Left renal pelvis (tissue), 4 donors: Measurements from ENCODE around the gene RXRG. TPM values are rescaled to one million over a fixed set of nuclear protein-coding genes. Genes with fewer than 3 reads are reported as not detected.
A peak's percentile ranks its signal among the peaks of the same experiment; 100 is the strongest.

Experiments used
- DNase-seq, 4 donors: peaks; one replicate each; pipeline ENCODE4 v3.0.0-alpha.2; 2013; ENCODE audit warnings: low read depth in 4 of 4, low spot score in 3 of 4
- polyA plus RNA-seq, 4 donors: library from polyadenylated mRNA; unstranded; fragments of 120-200 nt; gene quantifications; one replicate each; pipeline ENCODE4 v1.2.1, GENCODE V29; 2013; ENCODE audit not compliant: insufficient read length in 4 of 4

Gene RXRG
- polyA plus RNA-seq, 4 donors = 1.4 to 7.0 (median 2.6) TPM

DNA sequence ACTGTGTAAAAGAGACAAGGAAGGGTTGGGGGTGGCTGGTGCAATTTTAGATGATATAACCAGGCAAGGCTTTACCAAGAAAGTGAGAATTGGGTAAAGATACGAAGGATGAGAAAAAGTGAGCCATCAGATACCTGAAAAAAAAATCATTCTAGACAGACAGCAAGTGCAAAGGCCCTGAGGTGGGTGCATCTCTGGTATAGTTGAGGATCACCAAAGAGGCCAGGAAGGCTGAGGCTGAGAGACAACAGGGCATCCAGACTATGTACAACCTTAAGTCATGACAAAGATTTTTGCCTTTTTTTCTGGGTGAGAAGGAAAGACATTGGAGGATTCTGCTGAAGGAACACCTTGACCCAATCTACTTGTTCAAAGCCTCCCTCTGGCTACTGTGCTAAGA is 29.9 kb downstream of the RXRG start:
- DNase-seq = no peak

DNA sequence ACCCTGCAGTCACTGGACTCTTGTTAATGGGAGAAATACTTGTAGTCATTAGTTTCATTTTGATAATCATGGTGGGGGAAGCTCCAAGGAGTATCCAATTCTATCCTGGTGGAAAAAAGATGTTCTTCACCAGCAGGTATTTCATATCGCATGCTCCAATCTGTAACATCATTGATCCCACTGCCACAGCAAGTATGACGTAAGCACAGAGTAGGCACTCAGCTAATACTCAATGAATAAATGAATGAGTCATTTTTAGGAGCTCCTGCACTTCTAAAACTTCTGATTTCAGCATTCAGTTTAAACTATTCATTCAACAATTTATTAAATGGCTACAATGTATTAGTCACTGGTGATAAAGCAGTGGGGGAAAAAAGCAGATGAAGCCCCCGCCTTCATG is 30.3 kb downstream of the RXRG start:
- DNase-seq = no peak

DNA sequence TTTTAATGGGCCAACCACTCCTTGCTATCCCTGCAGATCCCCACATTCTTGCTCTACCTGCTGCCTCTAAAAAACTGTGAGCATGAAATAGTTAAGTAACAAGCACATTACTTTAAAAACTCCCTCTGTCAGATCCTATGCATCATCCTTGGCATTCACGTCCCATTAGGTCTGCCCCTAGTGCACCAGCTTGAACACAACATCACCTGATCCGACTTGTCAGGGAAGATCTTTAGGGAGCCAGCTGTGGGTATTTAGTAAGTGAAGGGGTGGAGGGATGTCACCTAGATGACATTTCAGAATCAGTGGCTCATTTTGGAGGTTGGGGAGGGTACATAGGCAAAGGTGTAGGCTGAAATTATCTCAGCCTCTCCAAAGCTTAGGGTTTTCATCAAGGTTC is 33.5 kb downstream of the RXRG start:
- no peak for DNase-seq

DNA sequence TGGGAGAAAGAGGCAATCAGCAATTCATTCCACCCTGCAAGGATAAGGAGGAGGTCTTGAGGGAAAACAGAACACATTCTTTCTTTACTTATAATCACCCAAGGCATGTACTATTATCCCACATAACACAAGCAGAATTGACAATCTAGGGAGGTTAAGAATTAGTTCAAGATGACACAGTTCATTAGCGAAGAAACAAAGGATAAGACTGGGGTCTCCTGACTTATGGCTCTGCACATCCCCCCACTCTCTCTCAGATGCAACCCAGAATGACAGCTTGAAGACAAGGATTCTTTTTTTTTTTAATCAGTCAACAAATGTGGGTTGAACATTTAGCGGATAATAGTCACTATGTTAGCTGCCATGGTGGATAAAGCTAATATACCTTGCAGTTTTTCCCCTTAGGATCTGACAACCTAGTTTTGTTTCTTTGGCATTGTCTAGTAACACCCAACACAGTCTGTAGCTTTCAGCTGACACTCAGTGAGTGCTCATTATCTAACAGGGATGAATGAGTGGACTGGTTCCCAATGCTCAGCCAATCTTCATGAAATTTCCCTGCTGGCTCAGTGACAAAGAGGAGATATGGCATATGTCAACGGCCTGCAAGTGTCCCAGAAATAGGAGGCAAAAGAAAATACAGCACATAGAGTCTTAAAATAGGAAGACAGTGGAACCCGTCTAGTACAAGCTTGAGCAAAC is 35.1 kb downstream of the RXRG start:
- no peak for DNase-seq

DNA sequence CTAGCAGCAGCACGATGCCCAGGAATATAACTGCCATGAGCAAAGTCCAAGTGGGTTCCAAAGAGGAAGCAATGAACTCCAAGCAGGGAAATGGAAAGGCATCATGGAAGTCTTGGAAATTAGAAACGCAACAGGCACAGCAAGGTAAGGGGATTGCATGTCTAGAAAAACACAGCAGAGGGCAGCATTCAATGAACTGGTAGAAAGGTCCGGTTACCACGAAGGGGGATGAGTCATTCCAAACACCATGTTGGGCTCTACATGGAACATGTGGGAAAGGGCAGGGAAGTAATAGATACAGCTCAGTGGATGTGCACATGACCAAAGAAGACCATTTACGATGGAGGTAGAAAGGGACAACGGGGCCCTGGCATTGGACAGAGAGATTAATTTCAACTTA is 36.4 kb downstream of the RXRG start:
- DNase-seq = no peak

DNA sequence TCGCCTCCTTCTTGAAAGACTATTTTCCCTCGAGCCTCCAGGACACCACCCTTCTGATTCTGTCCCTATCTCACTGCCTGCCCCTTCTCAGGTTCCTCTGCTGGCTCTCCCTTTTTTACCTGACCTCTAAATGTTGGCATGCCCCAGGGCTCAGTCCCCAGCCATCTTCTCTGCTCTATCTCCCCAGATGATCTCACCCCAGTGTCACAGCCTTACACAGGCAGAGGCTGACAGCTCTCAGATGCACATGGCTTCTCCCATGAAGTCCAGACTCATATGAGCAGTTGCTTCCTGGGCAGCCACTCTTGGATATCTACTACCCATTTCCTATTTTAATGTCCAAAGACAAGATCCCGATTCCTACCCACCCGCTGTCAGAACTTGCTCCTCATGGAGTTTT is 37.5 kb downstream of the RXRG start:
- DNase-seq = no peak

DNA sequence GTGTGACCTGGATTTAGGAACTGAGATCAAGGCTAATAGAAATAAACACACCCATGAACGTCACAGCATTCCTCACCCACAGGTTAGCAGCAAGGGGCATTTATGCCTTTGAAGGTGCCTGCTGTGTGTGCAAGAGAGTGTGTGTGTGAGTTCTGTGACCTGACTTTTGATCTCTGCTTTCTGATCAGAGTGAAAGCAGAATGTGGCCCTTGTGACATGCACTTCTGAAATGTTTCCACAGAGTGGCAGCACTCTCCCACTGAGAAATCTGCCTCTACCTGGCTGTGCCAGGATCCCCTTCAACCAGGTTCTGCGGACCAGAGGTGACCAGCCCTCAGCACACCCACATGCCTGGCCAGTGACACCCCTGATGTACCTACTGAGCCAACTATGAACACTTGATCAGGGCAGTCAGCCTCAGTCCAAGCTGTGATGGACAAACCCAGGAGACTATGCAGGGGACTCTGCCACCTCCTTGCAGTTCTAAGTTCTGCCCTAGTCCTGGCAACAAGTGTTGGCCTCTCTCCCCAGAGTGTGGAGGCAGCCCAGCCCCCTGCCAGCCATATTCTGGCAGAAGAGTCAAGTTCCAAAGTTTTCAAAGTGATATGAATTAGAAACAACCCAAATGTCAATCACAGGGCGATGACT is 41.0 kb downstream of the RXRG start:
- no peak for DNase-seq

DNA sequence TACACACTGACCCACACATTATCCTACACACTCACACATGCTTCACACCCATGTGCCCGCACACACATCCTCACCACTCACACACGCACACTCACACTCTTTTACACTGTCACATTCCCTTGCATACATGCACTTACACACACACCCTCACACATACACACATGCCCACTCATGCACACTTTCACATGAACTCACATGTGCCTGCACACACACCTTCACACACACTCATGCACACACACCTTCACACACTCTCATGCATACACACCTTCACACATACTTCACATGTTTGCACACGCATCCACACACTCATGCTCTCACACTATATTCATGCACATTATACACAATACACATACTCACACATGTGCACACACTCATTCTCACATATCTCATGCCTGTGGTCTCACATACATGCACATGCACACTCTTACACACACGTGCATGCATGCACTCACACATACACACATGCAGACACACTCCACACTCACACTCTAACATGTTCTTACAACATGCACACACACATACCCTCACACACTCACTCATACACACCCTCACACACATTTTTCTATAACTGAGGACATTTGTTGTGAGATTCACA is 42.3 kb downstream of the RXRG start:
- no peak for DNase-seq

DNA sequence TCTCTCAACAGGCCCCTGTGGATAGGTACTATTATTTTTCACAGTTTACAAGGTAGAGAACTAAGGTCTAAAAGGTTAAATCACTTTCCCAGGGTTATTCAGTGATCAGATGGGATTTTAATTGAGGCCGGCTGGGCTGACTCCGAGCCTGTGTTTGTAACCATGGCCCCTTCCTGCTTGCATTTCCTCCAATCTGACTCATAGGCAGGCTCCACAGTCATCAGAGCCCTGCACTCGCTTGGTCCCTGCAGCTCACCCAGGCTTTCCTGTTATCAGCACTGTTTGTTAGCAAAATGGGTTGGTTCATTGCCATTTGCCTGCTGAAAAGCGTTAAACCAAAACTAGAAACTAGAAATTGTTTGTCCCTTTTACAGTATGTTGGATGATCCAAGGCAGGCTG is 47.0 kb downstream of the RXRG start:
- DNase-seq = no peak

DNA sequence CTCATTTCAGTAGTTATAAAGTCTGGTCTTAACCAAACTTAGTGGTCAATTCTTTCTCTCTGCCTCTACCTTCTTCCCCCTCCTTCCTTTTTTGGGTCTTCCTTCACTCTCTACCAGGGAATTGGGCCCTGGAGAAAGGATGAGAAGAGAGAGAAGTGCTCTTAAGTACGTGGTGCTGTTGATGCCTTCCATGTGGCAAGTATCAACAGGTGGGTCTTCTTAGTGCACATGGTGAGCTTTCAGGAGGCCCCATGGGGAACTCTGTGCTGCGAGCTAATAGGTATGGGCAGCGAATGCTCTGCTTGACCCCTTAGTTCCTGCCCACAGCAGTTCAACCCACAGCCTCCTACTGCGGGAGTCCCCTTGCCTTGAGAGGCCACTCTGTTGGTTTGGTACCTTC is 49.0 kb downstream of the RXRG start:
- no peak for DNase-seq

DNA sequence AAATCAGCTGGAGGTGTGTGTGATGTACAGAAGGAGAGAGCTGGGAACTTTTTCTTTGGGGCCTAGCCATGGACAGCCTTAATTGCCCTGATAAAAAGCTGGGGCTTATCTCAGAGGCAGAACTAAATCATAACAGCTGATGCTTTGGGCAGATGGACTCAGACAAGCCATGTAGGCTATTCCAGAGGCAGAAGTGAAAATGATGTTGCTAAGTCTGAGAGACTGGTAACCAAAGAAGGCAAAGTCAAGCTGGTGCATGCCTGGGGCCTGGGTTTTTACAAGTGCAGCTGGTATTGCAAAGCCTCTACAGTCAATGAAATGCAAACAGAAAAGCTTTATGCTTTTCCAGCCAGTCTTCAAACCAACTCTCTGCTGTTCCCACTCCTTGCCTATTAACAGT is 49.4 kb downstream of the RXRG start:
- no peak for DNase-seq

DNA sequence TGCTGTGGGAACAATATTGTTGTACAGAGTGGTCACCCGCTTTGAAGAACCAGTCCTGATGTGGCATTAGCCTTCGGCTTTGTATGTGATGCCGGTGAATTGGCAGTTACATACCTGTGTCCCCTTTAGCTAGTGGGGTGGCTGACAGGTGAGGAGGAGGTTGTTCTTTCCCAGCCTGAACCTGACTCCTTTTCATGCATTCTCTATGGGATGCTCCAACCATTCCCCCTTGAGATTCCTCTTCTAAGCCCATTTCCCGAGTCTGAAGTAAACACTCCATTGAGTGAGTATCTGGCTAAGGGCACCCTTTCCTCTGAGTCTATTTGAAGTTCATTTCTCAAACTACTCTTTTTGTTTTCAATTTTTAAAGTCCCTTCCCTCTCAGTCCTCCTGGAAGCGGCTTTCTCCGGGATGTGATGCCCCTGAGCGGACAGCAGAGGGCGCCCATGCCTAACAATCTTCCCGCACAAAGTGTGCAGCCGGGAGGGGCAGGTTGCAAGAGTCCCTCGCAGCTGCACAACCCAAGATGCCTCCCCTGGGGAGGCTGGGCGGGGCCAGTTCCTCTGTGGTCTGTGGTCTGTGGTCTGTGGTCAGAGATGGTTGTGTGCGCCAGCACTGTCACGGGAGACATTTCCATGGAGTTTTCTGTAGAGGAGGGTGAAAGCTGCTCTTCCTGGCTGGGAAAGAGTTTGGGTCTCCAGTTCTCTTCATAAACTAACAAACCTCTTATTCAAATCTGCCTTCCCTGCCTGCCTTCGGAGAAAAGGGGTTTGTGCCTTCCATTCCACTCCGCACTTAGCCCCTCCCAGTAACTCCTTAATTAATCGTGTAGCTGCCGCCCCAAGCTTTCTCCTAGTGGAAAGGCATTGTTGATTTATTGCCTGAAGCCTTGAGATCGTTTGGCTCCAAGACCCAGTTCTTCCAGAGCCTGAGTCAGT is 52.0 kb downstream of the RXRG start:
- peak in 3 of 4 donors; percentile 41 to 63 (median 60) for DNase-seq

DNA sequence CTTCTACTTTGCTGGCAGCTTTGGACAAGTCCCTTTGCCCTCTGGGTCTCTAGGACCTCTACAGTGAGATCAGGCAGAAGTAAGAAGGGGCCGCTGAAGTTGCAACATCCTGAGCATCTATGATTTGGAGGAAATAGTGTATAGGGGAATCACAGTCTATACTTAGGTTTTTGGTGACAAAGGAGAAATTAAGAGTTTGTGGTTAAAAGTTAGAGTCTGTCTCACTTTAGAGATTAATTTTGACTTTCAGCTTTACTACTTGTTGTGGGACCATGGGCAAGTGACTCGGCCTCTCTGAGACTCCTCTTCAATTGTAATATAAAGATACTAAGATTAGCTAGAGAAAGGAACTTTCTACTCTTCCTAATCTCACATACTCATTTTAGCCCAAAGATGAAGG is 55.3 kb downstream of the RXRG start:
- no peak for DNase-seq

DNA sequence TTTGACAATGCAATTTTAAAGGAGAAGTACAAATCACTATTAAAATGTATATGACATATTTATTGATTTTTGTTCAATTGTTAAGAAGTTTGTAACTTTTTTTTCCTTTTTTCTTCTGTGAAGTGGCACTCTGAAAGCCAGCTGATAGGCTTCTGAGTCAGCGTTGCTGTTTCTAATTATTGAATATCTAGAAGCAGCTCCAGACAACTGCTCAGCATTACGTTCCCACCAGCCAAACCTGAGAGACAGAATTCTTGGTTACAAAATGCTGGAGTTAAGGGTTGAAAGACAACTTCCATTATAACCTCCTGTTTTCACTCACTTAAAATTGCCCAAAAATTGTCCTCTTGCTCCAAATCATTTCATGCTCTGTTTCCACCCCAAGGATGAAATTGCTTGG is 57.0 kb downstream of the RXRG start:
- DNase-seq = no peak

DNA sequence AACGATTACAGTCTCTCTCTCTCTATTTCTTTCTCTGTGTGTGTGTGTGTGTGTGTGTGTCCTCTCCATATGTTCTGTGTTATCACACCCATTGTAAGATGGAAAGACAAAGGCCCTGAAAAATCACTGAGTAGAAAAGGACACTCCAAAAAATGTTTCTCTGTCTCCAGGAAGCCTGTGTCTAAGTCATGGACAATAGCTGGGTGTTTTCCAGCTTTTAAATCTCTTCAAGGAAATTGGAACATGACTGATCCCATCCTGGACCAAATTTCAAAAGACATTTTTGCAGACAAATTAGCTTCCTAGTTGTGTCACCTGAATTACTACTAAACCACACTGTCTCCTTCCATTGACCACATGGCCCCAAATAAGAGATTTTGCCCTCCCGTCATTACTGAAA is 57.4 kb downstream of the RXRG start:
- DNase-seq = no peak

DNA sequence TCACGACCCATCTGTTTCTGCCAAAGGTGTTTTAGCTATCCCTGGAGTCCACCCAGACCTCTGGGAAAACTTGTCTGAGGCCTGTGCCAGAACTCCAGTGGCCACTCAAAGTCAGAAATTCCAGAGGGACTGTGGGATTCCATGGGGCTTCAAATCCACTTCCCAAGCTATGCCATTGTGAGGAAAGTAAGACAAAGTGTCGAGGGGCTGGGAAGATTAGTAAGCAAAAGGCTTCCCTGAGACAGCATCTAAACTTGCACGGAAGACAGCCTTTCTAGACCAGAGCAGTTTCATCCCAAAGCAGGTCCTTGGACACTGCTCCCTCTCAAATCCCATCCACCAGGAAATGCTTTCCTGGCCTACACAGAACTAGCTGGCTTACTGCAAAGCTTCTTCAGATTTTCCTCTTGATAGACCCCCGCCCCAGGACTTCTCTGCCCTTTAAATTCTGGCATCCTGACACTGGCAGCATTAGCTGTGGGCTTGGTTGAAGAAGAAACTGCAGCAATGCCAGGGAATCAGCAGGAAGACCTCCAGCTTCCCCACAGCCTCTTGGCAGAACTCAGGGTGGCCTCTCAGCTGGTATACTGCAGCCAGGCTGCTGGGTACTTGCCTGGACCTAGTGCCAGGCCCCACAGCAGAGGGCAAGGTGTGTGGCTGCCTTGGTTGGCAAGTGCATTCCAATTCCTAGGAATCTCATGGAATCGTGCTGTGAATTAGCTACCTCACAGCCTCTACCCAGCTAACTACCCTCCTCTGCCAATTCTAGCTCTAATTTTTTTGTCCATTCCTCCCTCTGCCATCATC is 61.1 kb downstream of the RXRG start:
- no peak for DNase-seq

DNA sequence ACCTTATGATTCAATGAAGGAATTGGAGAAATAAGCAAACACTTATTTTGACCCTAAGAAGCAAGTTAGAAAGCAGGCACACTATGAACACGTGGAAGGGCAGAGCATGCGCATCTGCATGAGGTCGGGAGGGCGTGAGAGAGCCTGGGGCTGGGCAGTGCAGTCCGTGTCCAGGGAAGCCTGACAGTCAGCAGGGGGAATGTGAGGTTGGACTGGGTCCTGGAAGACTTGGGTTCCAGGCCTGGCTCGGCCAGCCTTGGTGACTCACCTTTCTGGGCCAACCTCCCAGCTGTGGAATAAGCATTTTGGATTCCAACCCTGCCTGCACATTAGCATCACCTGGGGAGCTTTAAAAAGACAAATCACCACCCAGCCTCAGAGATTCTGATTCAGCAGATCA is 61.9 kb downstream of the RXRG start:
- DNase-seq = no peak

DNA sequence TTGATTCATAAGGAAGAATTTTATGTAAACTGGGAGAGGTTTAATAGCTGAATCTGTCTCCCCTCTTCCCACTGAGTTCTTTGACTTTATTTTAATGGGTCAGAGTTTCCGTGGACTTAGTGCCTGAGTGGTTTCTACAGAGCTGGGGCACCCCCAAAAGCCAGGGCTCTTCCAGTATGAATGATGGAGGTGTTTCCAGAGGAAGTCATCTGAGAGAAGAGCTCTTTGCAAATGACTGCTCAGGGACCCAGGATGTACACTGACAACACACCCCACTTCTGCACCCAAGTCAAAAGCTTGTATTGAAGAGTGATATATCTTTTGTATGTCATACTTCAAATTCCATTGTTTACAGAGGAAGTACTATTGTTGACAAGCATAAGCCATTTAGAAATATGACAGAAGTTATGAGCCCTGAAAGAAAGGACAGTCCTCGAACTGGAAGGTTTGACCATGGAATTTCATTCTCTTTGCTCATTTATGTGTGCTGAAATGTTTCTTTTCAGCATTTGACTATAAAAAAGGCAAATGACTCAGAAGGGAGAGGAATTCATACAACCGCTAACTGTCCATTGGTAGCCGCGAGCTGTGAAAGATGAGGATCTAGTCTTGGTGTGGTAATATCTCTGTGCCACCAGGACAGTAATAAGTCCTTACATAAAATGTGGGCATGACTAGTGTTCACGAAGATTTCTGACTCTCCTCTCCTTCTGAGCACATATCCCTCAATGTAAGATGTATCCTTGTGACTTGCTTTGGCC is 63.0 kb downstream of the RXRG start:
- no peak for DNase-seq

DNA sequence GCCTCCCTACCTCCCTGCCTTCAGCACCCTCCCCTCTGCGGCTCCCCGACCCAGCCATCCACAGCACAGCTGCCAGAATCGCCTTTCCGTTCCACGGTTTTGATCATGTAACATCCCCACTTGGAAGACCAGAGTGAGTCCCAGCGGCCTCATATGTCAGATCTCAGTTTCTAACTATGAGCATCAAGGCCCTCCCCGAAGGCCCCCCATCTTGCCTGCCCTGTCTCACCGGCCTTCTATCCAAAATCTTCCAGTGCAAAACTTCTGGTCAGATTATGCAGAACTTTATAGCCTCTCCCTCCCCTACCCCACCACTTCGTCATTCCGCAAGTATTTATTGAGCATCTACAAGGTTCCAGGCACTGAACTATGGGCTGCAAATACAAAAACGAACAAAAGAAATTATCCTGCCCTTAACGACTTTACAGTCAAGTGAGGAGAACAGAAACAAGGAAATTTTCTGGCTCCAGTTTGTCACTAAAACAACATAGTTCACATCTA is 68.1 kb downstream of the RXRG start:
- no peak for DNase-seq
